ENCODE data around the gene PDP2.

GRCh38 chr16:66911801-66912200, 31.5 kb downstream of the PDP2 start:
- TF ChIP-seq CTCF (IDR thresholded peaks at IDR 0.05) (no peak), POLR2A (IDR thresholded peaks at IDR 0.05) (no peak)
